NCI-H2081 treated with DMSO at 0.1 percent for 48 hours (cell line): ENCODE data around the gene MRPS22.
"Not testable (repeated sequence)": the region's sequence is repeated elsewhere in the genome, so short reads cannot be mapped to it uniquely, and the experiment has no call there.

Experiments
- DNase-seq: peaks from one replicate; lab custom pipeline; 2025; lab: John Stamatoyannopoulos, UW

Gene MRPS22

GRCh38 chr3:139312416-139312815, 31.4 kb upstream of the MRPS22 start:
- no peak for DNase-seq

DNA sequence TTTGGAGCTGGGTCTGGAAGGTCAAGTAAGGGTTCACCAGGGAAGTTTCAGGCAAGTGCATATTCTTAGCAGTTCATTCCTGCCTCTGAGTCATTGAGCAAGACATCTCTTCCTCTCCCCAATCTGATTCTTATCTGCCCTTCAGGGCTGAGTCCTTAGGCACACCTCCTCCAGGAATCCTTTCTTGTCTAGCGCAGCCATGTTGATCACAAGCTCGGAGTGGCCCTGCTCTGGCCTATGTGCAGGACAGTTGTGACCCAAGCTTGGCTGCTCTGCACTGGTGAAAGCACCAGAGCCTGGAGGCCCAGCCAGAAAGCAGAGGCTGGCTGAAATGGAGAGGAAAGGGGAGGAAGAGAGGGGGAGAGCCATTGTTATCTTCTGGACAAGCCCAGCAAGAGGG, 30.9 kb upstream of the MRPS22 start:
- no peak for DNase-seq

DNA sequence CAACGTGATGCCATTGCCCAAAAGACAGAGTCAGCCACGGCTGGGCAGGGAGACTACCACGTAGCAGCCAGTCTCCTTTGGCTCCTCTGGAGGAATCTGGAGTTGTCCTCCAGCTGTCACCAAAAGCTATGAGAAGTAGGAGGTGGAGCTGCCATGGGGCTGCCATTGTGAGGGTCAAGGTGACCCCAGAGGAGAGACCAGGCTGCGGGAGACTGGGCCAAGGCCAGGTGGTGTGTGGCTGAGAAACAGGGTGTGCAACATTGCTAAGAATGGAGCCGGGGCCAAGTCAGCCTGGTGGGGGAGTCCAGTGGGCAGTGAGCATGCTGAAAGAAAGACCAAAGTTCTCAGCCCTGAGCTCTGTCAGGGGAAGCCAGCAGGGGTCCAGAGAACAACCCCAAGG, 29.9 kb upstream of the MRPS22 start:
- DNase-seq, result no peak

- no peak for DNase-seq
These were observed 26.6 kb upstream of the MRPS22 start for GRCh38 chr3:139317215-139317614.

GRCh38 chr3:139317660-139318430, 26.0 kb upstream of the MRPS22 start:
- no peak for DNase-seq

DNA sequence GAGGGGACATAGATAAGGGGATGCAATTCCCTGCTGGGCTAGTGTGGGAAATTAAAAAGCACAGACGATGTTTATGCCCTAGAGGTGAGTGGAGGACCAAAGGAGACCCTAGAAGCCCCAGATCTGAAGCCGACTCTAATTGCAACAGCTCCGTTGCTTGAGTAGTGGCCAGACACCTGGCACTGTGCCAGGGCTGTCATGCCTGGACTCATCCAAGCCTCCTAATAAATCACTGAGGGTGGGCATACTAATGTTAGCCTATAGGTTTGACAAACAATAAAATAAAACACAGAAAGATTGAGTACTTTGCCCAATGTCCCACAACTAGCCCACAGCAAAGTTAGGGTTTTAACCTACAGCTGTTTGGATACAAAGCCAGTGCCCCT, 25.4 kb upstream of the MRPS22 start:
- DNase-seq, result no peak

- no peak for DNase-seq
These were observed 25.0 kb upstream of the MRPS22 start for GRCh38 chr3:139318826-139319225.

GRCh38 chr3:139319428-139320402, 24.1 kb upstream of the MRPS22 start:
- no peak for DNase-seq

DNA sequence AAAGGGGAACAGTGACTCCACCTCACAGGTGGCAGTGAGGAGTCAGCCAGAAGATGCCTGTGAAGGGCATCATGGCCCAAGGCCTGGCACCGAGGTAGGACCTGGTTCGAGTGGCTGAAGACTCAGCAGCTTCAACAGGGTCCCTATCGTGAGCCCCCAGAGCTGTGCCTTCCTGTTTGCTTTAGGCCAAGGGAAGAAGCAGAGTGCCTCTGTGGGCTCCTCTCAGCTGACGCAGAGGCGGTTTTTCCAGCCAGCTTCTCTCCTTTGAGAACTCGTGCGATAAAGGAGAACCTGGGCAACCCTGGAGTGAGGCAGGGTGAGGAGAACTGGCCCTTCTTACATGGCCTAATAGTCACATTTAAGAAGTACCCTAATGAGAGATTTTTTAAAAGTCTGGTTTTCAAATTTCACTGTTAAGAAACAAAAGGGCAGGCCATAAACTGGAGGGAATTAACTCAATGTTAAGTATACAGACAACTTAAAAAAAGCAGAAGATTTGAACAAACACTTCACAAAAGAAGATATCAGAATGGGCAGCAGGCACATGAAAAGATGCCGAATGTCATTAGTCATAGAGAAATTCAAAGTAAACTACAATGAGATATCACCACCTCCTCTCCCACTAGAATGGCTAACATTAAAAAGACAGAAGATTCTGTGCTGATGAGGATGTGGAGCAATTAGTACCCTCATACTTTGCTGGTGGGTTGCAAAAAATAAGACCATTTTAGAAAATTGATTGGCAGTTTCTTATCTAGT, 23.1 kb upstream of the MRPS22 start:
- DNase-seq, result no peak

DNA sequence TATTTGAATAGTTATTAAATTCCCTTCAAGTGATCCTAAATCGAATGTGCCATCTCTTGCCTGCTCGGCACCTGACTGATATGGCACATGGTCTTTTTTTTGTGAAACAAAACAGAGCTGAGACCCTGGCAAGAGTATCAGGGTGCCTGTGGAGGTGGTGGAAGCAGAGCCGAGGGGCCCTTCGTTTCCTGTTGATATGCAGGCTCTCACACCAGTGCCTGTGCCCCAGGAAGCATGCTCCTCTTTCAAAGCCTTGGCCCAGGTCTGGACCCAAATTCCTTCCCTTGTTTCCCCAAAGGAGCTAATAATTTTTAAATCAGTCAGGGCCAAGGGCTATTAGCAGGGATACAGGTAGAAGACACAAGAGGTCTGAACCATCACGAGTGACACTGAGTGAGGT, 21.5 kb upstream of the MRPS22 start:
- DNase-seq, result no peak

GRCh38 chr3:139323146-139323545, 20.7 kb upstream of the MRPS22 start:
- no peak for DNase-seq

DNA sequence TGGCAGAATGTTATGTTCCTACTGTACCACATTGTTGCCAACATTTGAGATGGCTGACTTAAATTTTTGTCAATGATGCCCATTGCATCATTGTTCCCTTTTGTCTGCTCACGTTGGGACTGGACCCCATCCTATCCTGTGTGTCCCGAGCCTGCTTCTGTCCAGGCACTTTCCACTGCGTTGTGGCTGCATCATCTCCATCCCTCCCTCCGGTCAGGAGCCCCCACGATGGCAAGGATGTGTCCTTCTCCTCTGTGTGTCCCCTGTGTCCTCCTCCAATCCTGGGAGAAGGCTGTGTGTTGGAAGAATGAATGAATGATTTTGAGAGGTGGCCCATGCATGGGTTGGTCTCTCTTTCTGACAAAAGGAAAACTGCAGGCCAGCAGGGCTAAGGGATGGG, 19.4 kb upstream of the MRPS22 start:
- no peak for DNase-seq

GRCh38 chr3:139325551-139325950, 18.3 kb upstream of the MRPS22 start:
- DNase-seq, result no peak

DNA sequence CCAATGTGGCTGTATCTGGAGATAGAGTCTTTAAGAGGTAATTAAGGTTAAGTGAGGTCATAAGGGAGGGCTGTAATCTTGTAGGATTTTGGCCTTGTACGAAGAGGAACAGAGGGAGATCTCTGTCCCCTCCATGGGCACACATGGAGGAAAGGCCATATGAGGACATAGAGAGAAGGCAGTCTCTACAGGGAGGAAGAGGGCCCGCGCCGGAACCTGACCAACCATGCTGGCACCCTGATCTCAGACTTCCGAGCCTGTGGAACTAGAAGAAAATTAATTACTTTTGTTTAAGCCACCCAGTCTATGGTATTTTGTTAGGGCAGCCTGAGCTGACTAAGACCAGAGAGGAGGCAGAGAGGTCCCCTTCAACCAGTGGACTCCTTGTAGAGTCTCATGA, 17.7 kb upstream of the MRPS22 start:
- DNase-seq, result no peak

GRCh38 chr3:139326707-139327106, 17.1 kb upstream of the MRPS22 start:
- no peak for DNase-seq

DNA sequence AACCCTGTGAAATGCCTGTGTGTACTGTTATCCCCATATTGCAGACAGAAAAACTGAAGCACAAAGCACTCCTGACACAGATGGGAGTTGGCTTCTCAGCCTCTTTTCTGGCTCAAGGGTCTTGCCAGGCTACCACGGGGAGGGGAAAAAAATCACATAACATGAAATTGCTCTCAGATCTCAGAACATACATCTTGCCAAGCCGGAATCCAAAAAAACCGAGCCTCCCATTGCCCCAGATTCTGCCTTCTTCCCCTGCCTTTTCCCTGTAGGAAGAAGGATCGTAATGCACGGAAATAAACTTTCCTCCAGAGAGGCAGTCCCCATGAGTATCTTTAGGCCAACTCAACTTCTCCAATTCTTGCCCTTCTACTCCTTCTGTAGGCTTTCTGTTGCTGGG, 16.6 kb upstream of the MRPS22 start:
- no peak for DNase-seq

DNA sequence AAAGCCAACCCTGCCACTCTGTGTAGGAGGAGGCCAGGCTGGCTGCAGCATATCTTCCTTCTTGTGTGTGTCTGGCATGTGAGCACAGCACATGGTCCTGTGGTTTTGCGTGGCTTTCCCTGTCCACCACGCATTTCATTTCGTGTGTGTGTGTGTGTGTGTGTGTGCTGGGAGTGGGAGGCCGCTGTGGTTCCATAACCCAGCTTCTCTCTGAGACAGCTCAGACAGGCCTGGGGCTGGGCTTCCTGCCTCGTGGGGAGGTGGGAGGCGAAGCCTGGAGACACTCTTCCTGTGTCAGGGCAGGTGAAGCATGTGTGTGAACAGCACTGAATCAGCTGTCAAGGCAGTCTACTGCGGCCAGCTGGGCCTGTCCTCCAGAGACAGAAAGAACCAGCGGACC, 16.0 kb upstream of the MRPS22 start:
- no peak for DNase-seq

DNA sequence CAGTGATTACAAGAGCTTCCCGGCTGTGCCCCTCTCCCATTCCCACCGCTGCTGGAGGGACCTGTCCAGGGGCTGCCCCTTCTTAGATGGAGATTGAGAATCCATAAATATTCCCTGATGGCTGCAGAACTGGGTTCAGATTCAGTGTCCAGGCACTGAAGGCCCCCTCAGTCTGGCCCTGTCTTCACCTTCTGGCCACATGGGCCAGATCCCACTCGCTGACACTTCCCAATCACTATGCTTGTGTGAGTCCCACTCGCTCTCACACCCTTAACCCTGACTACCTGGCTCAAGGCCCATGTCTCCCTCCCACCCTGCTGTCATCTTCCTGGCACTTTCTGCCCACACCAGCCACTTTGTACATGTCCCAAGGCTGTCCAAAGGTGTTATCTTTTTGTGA, 15.5 kb upstream of the MRPS22 start:
- DNase-seq, result no peak

GRCh38 chr3:139329364-139329850, 14.4 kb upstream of the MRPS22 start:
- DNase-seq, result peak; percentile 70

DNA sequence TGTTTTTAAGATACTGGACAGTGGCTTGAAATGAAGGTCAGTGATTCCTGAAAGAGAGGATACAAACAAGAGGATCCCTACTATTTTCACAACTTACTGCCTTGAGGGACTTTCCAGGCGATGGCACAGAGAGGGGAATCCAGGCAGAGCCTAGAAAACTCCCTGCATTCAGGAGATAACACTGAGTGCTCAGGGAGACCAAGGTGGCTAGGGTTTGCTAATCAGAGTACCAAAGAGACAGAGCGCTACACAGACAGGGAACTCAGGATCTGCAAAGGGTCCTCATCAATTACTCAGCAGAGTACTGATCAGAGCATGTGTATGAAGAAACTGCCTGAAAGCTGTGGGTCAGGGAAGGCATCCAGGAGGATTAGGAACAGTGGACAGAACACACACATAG, 11.7 kb upstream of the MRPS22 start:
- no peak for DNase-seq

DNA sequence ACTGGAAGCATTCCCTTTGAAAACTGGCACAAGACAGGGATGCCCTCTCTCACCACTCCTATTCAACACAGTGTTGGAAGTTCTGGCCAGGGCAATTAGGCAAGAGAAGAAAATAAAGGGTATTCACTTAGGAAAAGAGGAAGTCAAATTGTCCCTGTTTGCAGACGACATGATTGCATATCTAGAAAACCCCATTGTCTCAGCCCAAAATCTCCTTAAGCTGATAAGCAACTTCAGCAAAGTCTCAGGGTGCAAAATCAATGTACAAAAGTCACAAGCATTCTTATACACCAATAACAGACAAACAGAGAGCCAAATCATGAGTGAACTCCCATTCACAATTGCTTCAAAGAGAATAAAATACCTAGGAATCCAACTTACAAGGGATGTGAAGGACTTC, 9.1 kb upstream of the MRPS22 start:
- DNase-seq, result not testable (repeated sequence)

DNA sequence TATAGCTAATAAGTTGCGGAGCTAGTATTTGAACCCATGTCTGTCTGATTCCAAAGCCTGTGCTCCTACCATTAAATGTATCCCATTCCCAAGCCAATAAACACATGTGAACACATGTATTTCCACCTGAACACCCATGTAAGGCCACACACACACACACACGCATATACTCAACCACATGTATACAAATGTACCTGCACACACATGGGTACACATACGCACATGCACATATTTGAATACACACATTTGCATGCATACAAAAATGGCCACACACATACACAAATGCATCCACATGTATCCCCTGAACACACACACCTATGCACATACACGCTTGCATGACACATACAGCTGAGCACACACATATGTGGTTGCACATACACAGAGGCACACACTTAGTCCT, 5.4 kb upstream of the MRPS22 start:
- no peak for DNase-seq
